ENCODE measurements around the gene ADGRG1.

ADGRG1 gene

DNA sequence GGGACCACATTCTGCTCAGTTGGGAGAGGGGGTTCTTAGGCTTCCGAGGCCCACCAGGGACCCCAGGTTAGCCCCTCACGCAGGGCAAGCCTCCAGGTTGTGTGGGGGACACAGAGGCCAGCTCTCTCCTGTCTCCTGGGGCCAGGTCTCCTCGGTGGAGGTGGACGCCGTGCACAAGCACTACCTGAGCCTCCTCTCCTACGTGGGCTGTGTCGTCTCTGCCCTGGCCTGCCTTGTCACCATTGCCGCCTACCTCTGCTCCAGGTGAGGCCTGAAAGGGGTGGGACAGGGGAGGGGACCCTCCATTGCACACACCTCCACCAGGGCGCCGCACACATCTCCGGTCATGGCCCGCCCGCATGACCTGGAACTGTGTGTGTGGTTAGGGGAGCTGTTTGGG is 28.8 kb downstream of the ADGRG1 start:
- ChIA-PET CTCF (no interaction called here), POLR2A (no interaction called here)
- no peak for TF ChIP-seq PRDM1 (tag by site-specific recombination; IDR thresholded peaks at IDR 0.05)
- H3K4me3 ChIP-seq (ENCODE audit: low read depth, low read length) = no peak overlapping the region
- no peaks in the 10 kb centered on the region for H3K4me1 ChIP-seq (ENCODE audit: control insufficient read depth, insufficient read depth, low read length)
- H3K27ac ChIP-seq (ENCODE audit: extremely low read depth, low read depth, low read length) = no peak overlapping the region
- no peaks in the 10 kb centered on the region for H3K9me3 ChIP-seq (ENCODE audit: control insufficient read depth, insufficient read depth, low read depth, low read length)
- no peaks in the 10 kb centered on the region for H3K36me3 ChIP-seq (ENCODE audit: control insufficient read depth in 2 of 2, insufficient read depth in 1 of 2, low read length in 2 of 2)

DNA sequence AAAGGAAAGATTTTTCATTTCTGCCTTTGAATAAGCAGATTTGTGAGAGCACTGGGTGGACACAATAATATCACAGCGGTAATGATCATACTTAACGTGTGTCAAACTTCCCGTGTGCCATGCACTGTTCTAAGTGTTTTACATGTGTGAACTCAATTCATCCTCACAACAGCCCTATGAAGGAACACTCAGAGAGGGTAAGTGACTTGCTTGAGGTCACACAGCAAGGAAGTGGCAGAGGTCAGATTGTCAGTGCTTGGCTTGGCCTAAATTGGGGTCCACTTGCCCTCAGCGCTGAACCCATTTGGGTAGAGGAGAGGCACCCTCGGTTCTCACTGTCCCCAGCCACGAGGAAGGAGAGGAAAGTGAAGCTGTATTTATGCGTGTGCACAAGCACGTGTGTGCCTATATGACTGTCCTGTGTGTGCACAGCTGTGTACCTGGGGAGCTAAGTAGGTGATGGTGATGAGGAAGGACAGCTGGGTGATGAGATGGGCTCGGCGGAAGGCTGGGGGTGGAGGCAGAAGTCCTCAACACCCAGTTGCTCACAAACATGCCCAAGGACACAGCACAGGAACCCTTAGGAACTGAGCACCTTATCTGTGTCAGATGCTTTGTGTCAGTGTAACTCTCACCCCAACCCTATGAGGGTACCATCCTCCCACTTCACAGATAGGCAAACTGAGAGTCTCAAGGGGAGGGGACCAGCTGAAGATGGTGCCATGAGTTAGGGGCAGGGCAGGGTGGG is 29.9 kb downstream of the ADGRG1 start:
- Histone ChIP-seq H3K27ac (ENCODE audit: extremely low read depth, low read depth, low read length) (no peak overlapping the region), H3K36me3 (ENCODE audit: control insufficient read depth in 2 of 2, insufficient read depth in 1 of 2, low read length in 2 of 2) (no peaks in the 10 kb centered on the region), H3K4me3 (ENCODE audit: low read depth, low read length) (no peak overlapping the region), H3K4me1 (ENCODE audit: control insufficient read depth, insufficient read depth, low read length) (no peaks in the 10 kb centered on the region), H3K9me3 (ENCODE audit: control insufficient read depth, insufficient read depth, low read depth, low read length) (no peaks in the 10 kb centered on the region)
- ChIA-PET POLR2A (no interaction called here), CTCF (interaction anchor here (0.5 to 0.9 kb wide), 2 partner anchors 93 to 209 kb away, joined by 3 to 5 read pairs; no protein-coding TSS in a partner anchor)
- no peak for TF ChIP-seq EGR2 (tag by site-specific recombination; IDR thresholded peaks at IDR 0.05; ENCODE audit: low read depth)
- TF ChIP-seq TCF7L2 (IDR thresholded peaks at IDR 0.05; ENCODE audit: borderline replicate concordance, low read depth, low read length) = no peak
- TF ChIP-seq ZNF768 (tag by site-specific recombination; IDR thresholded peaks at IDR 0.05) = peak; percentile 88

DNA sequence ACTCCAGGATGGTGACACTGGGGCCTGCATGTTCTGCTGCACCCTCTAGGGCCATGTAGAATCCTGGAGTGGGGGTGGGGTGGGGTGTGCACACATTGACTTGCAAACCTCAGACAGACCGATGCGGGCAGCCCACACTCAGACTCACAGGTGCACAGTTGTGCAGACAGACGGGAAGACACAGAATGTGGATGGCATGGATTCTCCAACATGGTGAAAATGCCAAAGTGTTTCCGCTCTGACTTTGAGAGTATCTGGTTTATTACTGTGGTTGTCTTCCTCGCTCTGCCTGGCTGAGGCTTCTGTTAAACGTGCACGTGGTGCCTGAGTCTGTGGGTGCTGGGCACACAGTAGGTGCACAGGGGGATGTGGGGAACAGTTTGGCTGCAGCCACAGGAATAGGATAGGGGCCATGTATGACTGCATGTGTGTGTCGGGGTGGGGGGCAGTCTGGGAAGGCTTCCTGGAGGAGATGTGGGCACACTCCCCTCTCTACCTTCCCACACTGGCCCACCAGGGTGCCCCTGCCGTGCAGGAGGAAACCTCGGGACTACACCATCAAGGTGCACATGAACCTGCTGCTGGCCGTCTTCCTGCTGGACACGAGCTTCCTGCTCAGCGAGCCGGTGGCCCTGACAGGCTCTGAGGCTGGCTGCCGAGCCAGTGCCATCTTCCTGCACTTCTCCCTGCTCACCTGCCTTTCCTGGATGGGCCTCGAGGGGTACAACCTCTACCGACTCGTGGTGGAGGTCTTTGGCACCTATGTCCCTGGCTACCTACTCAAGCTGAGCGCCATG is 30.6 kb downstream of the ADGRG1 start:
- no peak overlapping the region for H3K4me3 ChIP-seq (ENCODE audit: low read depth, low read length)
- no peaks in the 10 kb centered on the region for H3K9me3 ChIP-seq (ENCODE audit: control insufficient read depth, insufficient read depth, low read depth, low read length)
- TF ChIP-seq ZNF549 (tag by site-specific recombination; IDR thresholded peaks at IDR 0.05) (no peak), ZNF211 (tag by site-specific recombination; IDR thresholded peaks at IDR 0.05; ENCODE audit: low read depth) (no peak), ZNF664 (tag by site-specific recombination; IDR thresholded peaks at IDR 0.05) (no peak), OVOL3 (tag by site-specific recombination; IDR thresholded peaks at IDR 0.05) (no peak), ZNF174 (tag by site-specific recombination; IDR thresholded peaks at IDR 0.05) (no peak), ZNF23 (tag by site-specific recombination; IDR thresholded peaks at IDR 0.05; ENCODE audit: borderline replicate concordance) (no peak), ZNF266 (tag by site-specific recombination; IDR thresholded peaks at IDR 0.05; ENCODE audit: low read depth) (no peak), ZNF423 (tag by site-specific recombination; IDR thresholded peaks at IDR 0.05) (no peak), ZNF37A (tag by site-specific recombination; IDR thresholded peaks at IDR 0.05) (no peak), TRIM28 (IDR thresholded peaks at IDR 0.05; ENCODE audit: borderline replicate concordance, low read length) (no peak), ZNF175 (tag by site-specific recombination; IDR thresholded peaks at IDR 0.05) (no peak), ZNF138 (tag by site-specific recombination; IDR thresholded peaks at IDR 0.05; ENCODE audit: borderline replicate concordance) (no peak), ZNF560 (tag by site-specific recombination; IDR thresholded peaks at IDR 0.05; ENCODE audit: borderline replicate concordance) (no peak)
- TF ChIP-seq, protein P1, sequence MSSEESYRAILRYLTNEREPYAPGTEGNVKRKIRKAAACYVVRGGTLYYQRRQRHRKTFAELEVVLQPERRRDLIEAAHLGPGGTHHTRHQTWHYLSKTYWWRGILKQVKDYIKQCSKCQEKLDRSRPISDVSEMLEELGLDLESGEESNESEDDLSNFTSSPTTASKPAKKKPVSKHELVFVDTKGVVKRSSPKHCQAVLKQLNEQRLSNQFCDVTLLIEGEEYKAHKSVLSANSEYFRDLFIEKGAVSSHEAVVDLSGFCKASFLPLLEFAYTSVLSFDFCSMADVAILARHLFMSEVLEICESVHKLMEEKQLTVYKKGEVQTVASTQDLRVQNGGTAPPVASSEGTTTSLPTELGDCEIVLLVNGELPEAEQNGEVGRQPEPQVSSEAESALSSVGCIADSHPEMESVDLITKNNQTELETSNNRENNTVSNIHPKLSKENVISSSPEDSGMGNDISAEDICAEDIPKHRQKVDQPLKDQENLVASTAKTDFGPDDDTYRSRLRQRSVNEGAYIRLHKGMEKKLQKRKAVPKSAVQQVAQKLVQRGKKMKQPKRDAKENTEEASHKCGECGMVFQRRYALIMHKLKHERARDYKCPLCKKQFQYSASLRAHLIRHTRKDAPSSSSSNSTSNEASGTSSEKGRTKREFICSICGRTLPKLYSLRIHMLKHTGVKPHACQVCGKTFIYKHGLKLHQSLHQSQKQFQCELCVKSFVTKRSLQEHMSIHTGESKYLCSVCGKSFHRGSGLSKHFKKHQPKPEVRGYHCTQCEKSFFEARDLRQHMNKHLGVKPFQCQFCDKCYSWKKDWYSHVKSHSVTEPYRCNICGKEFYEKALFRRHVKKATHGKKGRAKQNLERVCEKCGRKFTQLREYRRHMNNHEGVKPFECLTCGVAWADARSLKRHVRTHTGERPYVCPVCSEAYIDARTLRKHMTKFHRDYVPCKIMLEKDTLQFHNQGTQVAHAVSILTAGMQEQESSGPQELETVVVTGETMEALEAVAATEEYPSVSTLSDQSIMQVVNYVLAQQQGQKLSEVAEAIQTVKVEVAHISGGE (tag by site-specific recombination; conservative IDR thresholded peaks at IDR 0.05; ENCODE audit: low read depth) = no peak
- TF ChIP-seq, protein P2, sequence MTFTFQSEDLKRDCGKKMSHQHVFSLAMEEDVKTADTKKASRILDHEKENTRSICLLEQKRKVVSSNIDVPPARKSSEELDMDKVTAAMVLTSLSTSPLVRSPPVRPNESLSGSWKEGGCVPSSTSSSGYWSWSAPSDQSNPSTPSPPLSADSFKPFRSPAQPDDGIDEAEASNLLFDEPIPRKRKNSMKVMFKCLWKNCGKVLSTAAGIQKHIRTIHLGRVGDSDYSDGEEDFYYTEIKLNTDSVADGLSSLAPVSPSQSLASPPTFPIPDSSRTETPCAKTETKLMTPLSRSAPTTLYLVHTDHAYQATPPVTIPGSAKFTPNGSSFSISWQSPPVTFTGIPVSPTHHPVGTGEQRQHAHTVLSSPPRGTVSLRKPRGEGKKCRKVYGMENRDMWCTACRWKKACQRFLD (tag by site-specific recombination; IDR thresholded peaks at IDR 0.05) = no peak
- TF ChIP-seq, protein P3, sequence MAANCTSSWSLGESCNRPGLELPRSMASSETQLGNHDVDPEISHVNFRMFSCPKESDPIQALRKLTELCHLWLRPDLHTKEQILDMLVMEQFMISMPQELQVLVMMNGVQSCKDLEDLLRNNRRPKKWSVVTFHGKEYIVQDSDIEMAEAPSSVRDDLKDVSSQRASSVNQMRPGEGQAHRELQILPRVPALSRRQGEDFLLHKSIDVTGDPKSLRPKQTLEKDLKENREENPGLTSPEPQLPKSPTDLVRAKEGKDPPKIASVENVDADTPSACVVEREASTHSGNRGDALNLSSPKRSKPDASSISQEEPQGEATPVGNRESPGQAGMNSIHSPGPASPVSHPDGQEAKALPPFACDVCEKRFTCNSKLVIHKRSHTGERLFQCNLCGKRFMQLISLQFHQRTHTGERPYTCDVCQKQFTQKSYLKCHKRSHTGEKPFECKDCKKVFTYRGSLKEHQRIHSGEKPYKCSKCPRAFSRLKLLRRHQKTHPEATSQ (tag by site-specific recombination; IDR thresholded peaks at IDR 0.05) = no peak
- TF ChIP-seq, protein P4, sequence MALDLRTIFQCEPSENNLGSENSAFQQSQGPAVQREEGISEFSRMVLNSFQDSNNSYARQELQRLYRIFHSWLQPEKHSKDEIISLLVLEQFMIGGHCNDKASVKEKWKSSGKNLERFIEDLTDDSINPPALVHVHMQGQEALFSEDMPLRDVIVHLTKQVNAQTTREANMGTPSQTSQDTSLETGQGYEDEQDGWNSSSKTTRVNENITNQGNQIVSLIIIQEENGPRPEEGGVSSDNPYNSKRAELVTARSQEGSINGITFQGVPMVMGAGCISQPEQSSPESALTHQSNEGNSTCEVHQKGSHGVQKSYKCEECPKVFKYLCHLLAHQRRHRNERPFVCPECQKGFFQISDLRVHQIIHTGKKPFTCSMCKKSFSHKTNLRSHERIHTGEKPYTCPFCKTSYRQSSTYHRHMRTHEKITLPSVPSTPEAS (tag by site-specific recombination; IDR thresholded peaks at IDR 0.05) = no peak
- no peaks in the 10 kb centered on the region for H3K36me3 ChIP-seq (ENCODE audit: control insufficient read depth in 2 of 2, insufficient read depth in 1 of 2, low read length in 2 of 2)
- ChIA-PET POLR2A (no interaction called here), CTCF (interaction anchor here (0.5 to 1.1 kb wide), 3 partner anchors 10 to 208 kb away, joined by 3 to 5 read pairs (median 4); no protein-coding TSS in a partner anchor)
- H3K27ac ChIP-seq (ENCODE audit: extremely low read depth, low read depth, low read length) = no peak overlapping the region
- H3K4me1 ChIP-seq (ENCODE audit: control insufficient read depth, insufficient read depth, low read length) = no peaks in the 10 kb centered on the region
